ENCODE results near the gene FRS3. TPM values are rescaled to one million over a fixed set of nuclear protein-coding genes. Genes with fewer than 3 reads are reported as not detected.
"Not testable (repeated sequence)": the region's sequence is repeated elsewhere in the genome, so short reads cannot be mapped to it uniquely, and the experiment has no call there.

Gene FRS3
- 10 to 100 TPM in 2 of 5 donors, 1 to 10 TPM in 3; 6.3 to 12.3 (median 9.2) TPM for polyA plus RNA-seq (ENCODE audit: insufficient read depth in 1 of 5, insufficient read length in 5 of 5, low replicate concordance in 1 of 5)
- long read RNA-seq, donor 1, transcript FRS3-202 (7 exons, 2,174 nt), result major isoform, 8 of 451 reads
- long read RNA-seq, donor 1, partial matches to known transcripts, result 437 of 451 reads
- long read RNA-seq, donor 1, other reads (novel, unspliced or antisense), result 6 of 451 reads
- long read RNA-seq, donor 2, partial matches to known transcripts, result 0 of 1 reads
- long read RNA-seq, donor 2, other reads (novel, unspliced or antisense), result 0 of 1 reads
- long read RNA-seq, donor 3, partial matches to known transcripts, result 365 of 374 reads
- long read RNA-seq, donor 3, other reads (novel, unspliced or antisense), result 5 of 374 reads
- long read RNA-seq, donor 4, partial matches to known transcripts, result 259 of 270 reads
- long read RNA-seq, donor 4, other reads (novel, unspliced or antisense), result 7 of 270 reads
- long read RNA-seq, donor 5, partial matches to known transcripts, result 522 of 537 reads
- long read RNA-seq, donor 5, other reads (novel, unspliced or antisense), result 11 of 537 reads
- long read RNA-seq, donor 6, partial matches to known transcripts, result 332 of 356 reads
- long read RNA-seq, donor 6, other reads (novel, unspliced or antisense), result 20 of 356 reads
- long read RNA-seq, donor 7, transcript FRS3-202 (7 exons, 2,174 nt), result major isoform, 5 of 7 reads
- long read RNA-seq, donor 7, partial matches to known transcripts, result 0 of 7 reads
- long read RNA-seq, donor 7, other reads (novel, unspliced or antisense), result 0 of 7 reads
- long read RNA-seq, donor 8, partial matches to known transcripts, result 0 of 2 reads
- long read RNA-seq, donor 8, other reads (novel, unspliced or antisense), result 0 of 2 reads

GRCh38 chr6:41779788-41780550 is at the start of gene FRS3:
Gene FRS3 (minus strand): TSS chr6:41779900. CDS start chr6:41776987, 2,913 bp downstream.
- peak; percentile 97 to 98 for DNase-seq

- DNase-seq, result no peak
These were observed 46.8 kb upstream of the FRS3 start for GRCh38 chr6:41826343-41827022.

- DNase-seq, result no peak
These were observed 45.2 kb upstream of the FRS3 start for GRCh38 chr6:41824571-41825569.

- DNase-seq, result no peak
These were observed 43.5 kb upstream of the FRS3 start for GRCh38 chr6:41823178-41823577.

GRCh38 chr6:41822021-41822420 is 42.3 kb upstream of the FRS3 start:
- DNase-seq, result no peak

- no peak for DNase-seq
These were observed 41.6 kb upstream of the FRS3 start for GRCh38 chr6:41821266-41821665.

GRCh38 chr6:41818271-41819054 is 38.8 kb upstream of the FRS3 start:
- no peak for DNase-seq

- no peak for DNase-seq
These were observed 35.9 kb upstream of the FRS3 start for GRCh38 chr6:41815587-41815986.

- DNase-seq, result no peak
These were observed 34.9 kb upstream of the FRS3 start for GRCh38 chr6:41814629-41815028.

- no peak for DNase-seq
These were observed 34.3 kb upstream of the FRS3 start for GRCh38 chr6:41813956-41814355.

GRCh38 chr6:41813469-41813868 is 33.8 kb upstream of the FRS3 start:
- DNase-seq, result no peak

GRCh38 chr6:41811946-41812345 is 32.2 kb upstream of the FRS3 start:
- DNase-seq, result not testable (repeated sequence)

GRCh38 chr6:41811095-41811494 is 31.4 kb upstream of the FRS3 start:
- no peak for DNase-seq

- no peak for DNase-seq
These were observed 26.4 kb upstream of the FRS3 start for GRCh38 chr6:41805830-41806774.

- DNase-seq, result no peak
These were observed 21.7 kb upstream of the FRS3 start for GRCh38 chr6:41801380-41801779.

GRCh38 chr6:41799559-41799911 is 19.8 kb upstream of the FRS3 start:
- DNase-seq, result no peak

GRCh38 chr6:41798901-41799558 is 19.3 kb upstream of the FRS3 start:
- no peak for DNase-seq

GRCh38 chr6:41796474-41796873 is 16.8 kb upstream of the FRS3 start:
- DNase-seq, result no peak

Measured in right lung (tissue), 10 donors.